CD4-positive, alpha-beta T cell treated with Interleukin-12 subunit alpha and Interleukin-12 subunit beta, for 1 hour (primary cell): Measurements from ENCODE around the gene HMOX2.
A peak's percentile ranks its signal among the peaks of the same experiment; 100 is the strongest.

ENCODE experiments used
- DNase-seq: peaks from one replicate; pipeline ENCODE4 v3.0.0-alpha.2; 2020

The HMOX2 gene

DNA sequence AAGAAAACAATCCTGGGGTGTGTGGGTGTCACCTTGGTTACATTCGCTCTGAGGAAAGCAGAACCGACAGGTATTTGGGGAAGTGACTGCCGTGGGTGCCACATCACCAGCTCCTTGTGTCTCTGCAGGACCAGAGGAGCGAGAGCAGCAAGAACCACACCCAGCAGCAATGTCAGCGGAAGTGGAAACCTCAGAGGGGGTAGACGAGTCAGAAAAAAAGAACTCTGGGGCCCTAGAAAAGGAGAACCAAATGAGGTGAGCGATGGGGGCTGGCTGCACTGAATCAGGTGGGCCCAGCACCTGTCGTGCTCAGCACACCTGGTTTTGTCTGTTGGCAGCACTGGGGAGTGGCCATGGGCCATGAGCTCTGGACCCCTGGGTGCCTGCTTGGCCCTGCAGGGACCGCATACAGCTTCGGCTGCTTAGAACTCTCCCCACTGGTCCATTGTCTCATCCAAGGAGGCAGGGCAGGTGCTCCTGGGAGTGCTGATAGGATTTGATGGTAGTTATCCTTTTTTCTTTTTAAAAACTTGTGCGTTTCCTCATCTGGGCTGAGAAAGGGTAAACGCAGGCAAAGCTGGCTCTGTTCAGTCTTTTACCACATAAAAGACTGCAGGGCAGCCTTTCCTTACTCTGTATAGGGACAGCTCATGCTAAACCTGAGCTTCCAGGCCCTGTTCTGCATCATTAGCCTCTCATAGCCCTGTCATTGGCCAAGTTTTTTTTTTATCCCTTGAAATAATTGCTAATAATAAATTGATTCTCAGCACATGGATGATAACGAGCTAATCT, 29.4 kb downstream of the HMOX2 start:
- peak; percentile 87 for DNase-seq

DNA sequence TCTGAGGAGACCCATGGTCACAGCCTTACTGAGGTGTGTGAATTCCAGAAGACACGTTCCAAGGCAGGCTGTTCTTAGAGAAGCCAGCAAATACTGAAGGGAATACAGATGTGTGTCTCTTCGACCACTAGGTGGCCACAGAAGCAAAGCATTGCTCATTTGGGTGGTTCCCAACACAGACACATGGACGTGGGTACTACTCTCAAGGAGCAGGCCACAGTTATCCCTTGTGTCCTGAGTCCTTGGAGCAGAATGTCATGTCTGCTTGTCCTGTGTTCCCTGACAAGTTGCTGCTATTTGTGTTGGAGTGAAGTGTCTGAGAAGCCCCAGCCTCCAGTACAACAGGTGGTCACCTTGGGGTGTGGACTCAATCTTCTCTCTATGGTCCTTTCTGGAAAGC, 30.3 kb downstream of the HMOX2 start:
- DNase-seq = peak; percentile 76

DNA sequence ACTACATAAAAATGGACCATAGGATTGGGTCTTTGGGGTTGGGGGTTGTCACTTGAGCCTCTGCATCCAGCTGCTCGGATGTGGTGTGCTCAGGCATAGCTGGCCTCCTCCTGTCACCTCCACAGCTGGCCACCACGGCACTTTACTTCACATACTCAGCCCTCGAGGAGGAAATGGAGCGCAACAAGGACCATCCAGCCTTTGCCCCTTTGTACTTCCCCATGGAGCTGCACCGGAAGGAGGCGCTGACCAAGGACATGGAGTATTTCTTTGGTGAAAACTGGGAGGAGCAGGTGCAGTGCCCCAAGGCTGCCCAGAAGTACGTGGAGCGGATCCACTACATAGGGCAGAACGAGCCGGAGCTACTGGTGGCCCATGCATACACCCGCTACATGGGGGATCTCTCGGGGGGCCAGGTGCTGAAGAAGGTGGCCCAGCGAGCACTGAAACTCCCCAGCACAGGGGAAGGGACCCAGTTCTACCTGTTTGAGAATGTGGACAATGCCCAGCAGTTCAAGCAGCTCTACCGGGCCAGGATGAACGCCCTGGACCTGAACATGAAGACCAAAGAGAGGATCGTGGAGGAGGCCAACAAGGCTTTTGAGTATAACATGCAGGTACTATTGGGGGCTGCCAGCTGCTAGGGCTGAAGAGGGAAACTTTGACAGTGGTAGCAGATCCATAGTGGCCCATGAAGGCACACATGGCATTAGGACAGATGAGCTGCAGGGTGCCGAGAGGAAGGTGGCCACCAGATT, 31.6 kb downstream of the HMOX2 start:
- no peak for DNase-seq

DNA sequence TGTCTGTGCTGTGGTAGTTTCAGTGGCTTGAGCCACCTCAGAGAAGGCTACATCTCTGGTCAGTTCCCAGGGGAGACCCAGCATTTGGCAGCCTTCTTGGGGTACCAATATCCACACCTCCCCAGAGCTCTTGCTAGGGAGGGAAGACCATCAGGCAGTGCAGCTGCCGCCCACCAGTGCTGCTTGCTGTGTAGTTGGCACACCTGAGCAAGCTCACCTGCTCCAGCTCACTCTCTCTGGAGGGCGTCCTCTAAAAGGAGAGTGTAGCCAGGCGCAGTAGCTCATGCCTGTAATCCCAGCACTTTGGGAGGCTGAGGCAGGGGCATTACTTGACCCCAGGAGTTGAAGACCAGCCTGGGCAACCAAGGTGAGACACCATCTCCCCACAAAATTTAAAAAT, 32.6 kb downstream of the HMOX2 start:
- no peak for DNase-seq

DNA sequence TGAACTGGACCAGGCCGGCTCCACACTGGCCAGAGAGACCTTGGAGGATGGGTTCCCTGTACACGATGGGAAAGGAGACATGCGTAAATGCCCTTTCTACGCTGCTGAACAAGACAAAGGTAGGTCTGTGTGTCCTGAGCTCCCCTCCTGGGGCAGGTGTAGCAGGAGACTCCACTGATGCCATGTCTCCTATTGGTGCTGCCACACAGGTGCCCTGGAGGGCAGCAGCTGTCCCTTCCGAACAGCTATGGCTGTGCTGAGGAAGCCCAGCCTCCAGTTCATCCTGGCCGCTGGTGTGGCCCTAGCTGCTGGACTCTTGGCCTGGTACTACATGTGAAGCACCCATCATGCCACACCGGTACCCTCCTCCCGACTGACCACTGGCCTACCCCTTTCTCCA, 33.2 kb downstream of the HMOX2 start:
- no peak for DNase-seq

DNA sequence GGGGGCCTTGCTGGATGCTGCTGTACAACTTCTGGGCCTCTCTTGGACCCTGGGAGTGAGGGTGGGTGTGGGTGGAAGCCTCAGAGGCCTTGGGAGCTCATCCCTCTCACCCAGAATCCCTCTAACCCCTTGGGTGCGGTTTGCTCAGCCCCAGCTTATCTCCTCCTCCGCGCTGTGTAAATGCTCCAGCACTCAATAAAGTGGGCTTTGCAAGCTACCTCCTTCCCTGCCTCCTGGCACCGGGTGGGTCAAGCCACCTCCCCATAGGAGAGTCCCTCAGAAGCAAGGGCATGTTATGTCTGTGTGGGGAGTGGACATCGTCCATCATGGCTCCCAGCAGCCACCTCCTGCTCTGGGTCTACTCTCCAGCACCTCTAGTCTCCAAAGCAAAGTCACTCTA, 33.9 kb downstream of the HMOX2 start:
- DNase-seq = no peak

DNA sequence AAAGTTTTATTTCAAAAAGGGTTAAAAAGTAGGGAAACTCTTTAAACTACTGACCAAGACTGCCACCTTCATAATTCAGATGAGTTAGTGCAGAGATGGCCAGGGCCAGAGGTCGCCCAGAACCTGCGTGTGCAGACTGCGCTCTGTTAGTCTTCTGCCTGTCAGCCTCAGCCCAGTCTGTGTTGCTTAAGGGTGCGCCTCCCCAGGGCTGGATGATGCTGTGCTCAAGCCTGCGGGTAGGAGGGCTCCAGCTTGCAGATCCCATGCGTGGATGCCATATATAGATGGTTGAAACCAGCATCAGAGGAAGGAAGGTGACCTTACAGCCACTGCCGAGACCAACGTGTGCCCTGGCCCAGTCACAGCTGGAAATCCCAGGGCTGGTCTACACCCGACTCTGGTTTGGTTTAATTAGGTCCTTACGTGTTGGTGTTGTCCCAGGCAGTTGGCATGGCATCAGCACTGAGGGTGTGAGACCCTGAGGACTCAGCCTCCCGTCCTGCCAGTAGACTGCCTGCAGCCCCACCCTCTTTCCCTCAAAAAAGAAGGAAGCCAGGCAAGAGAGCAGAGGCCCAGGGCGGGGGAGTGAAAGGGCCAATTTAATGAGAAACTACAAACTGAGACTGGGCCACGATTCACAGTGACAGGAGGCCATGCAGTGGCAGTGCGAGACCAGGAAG, 34.7 kb downstream of the HMOX2 start:
- DNase-seq = no peak

DNA sequence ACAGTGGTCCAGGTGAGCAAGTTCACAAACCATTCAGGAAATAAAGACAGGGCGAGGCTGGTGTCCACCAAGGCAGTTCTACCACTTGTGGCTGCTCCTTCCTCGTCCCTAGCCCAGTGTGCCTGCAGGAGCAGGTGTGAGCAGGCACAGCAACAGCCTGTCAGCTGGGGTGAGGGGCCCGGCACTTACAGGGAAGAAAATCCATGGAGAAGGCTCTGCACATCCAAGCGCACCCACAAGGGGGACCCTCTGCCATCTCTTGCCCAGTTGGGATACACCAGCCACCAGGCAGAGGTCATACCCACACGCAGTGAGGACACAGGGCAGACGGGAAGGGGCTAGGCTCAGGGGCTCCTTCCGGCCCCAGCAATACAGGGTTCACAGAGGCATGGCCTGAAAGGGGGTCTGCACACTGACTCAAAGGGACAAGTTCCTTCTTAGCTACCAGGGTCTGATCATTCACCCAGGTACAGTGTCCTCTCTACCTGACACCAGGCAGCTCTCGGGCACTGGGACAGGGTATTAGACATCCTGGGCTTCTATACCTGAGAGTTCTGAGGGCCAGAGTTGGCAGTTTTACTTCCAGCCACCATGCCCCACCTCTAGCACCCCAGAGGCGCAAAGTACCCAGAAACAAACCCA, 35.4 kb downstream of the HMOX2 start:
- DNase-seq = no peak

DNA sequence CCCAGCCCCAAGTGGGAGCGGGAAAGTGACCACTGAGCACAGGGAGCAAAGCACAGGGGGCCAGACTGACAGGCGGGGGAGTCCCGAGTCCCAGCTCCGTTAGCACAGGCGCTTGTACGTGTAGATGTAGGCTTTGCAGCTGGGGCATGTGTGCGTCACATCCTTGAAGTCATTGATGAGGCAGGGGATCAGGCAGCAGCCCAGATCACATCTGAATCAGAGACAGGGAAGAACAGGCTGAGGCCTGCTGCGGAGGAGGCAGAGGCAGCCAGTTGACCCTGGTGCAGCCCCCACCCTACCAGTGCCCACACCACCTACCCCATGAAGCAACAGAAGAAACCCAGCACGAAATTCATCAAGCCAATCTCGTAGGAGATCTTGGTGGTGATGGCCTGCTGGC, 36.3 kb downstream of the HMOX2 start:
- DNase-seq = no peak

DNA sequence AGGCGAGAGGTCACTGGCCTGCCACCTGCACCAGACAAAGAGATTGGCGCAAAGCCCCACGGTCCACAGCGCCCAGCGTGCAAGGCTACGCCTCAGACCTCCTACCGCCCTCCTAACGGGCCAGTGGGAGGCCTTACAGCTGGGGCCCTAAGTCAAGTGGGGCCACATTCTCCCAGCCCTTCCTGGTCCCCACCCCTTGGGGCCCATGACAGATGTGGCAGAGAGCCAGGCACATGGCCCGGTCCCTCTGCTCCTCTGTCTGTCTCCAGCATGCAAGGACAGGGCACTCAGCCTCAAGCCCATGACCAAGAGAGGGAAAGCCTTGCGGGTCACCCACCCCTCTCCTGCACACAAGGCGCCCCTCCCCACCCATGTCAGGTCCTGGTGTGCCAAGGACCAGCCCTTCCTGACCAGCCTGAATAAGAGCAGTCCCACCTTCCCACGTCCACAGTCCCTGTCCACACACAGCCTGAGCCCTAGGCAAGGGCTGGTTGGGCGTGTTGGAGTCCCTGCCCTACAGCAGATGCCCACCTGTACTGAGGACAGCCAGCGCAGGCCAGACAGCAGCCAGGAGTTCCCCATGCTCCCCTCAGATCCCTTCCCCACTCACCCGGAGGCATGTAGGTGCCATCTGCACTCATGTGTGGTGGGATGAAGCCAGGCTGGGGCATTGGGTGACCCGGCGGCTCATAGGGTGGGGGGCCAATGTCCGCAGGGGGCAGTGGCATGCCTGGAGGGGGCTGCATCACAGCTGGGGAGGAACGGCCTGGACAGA, 37.1 kb downstream of the HMOX2 start:
- DNase-seq = no peak

DNA sequence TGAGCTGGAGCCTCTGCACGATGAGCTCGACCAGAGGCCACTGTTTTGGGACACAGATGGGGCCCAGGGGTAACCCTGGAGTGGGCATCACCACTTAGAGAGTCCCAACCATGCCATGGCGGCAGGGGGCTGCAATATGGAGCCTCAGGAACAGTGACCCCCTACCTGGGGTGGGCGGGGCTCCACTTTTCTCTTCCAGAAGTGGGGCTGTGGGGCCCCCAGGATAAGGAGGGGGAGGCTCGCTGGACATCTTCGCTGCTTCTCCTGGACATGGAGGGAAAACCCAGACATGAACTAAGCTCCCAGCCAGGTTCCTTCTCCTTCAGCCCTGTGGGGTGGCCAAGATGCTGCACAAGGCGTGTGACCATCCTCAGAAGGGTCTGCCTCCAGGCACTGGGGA, 37.7 kb downstream of the HMOX2 start:
- DNase-seq = no peak

DNA sequence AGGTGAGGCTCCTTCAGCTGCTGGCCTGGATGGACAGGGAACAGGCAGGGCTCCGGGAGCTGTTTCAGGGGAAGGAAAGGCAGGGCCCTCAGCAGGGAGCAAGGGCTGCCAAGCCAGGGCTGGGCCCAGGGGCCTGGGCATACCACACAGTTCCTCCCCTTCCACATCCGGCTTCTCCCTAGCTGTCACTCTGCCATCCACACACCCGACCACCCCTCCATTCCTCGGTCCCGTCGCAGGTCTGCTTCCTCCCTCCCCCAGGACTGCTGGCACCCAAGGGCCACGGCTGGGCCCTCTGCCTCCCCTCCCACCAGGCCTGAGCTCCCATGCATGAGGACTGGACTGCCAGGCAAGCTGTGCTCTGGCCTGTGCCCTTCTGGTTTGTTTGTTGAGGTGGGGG, 38.4 kb downstream of the HMOX2 start:
- no peak for DNase-seq

DNA sequence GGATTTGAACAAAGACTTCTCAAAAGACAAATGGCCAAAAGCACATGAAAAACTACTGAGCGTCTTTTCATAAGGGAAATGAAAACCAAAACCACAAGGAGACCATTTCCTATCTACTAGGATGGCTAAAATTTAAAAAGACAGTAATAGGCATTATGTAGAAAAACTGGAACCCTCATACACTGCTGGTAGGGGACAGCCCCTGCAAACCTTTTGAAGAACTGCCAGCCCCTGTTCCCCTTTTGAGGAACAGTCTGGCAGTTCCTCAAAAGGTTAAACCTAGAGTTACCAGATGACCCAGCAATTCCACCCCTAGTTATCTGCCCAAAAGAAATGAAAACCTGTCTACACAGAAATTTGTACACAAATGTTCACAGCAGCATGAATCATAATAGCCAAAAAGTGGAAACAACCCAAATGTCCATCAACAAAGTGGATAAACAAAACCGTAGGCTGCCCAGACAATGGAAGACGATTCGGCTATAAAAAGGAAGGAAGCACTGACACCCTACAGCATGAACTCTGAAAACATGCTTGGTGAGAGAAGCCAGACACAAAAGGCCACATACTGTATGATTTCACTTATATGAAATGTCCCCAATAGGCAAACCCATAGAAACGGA, 39.5 kb downstream of the HMOX2 start:
- peak; percentile 24 for DNase-seq

DNA sequence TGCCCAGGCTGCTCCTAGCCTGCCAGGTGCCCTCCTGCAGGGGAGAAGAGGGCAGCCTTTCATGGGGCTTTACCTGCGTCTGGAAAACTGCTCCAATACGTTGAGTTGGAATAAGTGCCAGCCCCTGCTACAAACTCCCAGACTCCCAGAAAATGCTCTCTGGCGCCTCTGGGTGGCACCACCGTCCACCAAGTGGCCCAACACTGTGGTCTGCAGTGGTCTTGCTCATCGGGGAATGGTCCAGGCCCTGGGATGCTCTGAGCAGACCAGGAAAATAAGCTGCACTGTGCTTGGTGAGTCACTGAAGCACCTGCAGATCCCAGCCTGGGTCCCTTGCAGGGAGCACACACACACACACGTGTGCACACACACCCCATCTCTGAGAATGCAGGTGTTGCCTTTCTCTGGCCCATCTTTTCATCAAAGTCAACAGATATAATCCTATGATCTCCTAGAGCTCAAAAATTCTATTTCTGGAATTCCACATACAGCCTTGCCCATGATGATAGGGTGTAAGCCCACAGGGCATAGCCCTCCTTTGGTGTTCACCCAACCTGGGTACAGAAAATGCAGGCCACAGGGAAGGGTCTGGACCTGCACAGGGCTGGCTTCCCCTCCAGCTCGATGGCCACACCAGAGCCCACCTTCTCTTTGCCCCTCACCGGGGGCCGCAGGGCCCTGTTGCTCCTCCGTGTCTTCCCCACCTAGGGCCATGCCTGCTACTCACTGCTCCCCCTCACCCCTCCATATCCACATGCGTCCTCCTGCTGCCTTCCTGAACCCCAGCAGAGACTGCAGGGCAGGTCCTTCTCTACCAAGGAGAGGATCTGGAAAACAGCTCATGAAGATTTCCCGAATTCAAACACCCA, 41.8 kb downstream of the HMOX2 start:
- no peak for DNase-seq

DNA sequence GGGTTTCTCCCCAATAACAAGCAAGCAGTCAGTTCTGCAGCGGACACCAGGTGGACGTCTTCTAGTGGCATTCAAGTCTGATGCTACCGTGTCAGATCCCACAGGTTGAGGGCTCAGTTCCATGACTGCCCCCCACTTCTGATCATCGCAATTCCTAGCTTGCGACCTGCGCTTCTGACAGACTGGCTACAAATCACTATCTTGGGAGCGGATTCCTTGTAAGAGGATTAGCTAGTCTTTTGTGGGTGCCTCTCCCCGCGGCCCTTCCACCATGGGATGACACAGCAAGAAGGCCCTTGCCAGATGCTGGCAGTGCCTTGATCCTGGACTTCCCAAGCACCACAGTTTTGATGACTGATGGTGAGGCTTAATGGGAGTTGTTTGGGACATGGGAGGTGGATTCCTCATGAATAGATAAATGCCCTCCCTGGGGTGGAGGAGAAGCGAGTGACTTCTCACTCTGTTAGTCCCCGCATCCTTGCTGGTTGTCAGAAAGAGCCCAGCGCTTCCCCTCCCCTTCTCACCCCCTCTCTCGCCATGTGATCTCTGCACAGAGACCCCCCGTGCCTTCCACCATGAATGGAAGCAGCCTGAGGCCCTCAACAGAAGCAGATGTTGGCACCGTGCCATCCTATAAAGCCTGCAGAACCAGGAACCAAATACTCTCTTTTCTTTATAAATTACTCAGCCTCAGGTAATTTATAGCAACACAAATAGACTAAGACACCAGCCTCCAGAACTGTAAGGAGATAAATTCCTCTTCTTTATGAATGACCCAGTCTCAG, 43.3 kb downstream of the HMOX2 start:
- DNase-seq = no peak

DNA sequence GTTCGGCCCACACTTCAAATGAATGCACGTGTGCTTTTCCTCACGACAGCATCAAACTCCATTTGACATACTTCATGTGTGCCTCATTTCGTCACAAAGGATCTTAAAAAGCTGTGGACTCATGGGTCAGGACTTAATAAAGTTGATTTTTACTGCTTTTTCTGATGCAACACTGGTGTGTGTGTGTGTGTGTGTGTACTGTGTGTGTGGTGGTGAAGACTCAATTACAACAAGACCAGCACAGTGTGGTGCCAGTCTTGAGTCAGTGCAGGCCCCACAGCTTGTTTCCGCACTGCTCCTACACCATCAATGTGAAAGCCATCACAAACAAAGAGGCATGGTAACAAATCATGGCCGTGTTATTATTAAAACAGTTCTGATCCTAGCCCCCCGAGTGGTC, 44.7 kb downstream of the HMOX2 start:
- no peak for DNase-seq

DNA sequence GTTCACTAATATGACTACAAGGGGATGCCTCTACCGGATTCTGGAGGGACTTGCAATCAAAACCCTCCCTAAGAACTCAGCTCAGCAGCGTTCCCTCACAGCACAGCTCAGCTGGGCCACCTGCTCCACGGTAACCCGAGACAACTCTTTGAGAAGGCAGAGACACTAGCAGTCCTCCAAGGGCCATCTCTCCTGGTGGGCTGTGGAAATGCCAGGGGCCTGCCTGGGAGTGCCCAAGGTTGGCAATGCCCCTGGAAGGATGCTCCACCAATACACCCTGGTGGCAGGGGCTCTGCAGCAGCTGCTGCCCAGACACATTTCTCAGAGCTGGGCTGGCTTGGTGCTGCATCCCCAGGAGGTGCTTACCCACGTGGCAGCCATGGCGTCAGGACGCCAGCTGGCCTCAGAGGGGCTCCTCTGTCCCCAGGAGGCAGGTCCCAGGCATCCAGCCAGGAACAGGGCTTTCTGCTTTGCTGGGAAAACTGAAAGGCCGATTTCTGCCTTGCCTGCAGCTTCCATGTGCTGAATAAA, 45.9 kb downstream of the HMOX2 start:
- DNase-seq = no peak

DNA sequence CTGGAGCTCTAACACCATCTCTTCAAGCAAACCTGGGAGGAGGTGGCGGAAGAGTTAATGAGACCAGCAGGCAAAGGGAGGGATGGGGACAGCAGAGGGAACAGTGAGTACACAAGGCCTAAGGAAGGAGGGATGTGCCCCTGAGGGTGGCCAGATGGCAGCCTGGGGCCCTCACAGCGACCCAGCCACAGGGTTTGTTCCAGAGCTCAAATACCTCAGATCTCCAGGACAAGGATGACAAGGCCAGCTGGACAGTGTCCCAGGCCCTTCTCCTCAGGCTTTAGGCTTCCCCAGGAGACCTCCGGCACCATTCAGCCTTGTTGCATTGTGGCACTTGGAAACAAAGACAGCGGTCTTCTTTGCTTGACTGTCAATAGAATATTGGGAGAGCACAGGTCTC, 47.5 kb downstream of the HMOX2 start:
- DNase-seq = no peak

DNA sequence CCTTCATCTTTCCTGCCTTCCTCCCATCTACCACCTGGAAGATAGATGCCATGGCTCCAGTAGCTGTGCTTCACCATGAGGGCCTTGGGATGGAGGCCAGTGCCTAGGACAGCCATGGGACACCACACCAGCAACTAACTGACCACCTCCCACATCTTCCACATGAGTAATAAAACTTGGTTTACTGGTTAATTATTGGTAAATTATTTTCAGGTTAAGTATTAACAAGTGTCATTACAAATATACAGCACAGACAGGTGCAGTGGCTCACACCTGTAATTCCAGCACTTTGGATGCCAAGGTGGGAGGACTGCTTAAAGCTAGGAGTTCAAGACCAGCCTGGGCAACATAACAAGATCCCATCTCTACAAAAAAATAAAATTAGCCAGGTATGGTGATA, 48.4 kb downstream of the HMOX2 start:
- DNase-seq = no peak

DNA sequence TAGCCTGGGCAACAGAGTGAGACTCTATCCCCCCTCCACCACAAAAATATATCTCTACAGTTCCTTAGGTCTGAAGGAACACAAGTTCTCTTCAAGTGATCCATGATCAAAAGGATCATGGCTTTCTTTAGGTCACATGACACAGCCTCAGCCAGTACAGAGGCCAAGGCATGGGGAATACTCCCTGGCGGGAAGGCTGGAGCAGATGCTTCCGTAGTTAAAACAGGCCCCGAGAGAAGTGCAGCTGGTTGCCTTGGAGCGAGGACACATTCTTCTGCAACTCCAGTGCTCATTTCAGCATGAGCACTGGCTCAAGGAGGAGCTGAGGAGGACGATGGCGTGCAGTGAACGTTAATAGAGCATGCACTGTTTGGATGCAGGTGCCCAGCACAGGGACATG, 48.9 kb downstream of the HMOX2 start:
- DNase-seq = no peak
